ENCODE measurements around the gene CARMIL1. TPM values are rescaled to one million over a fixed set of nuclear protein-coding genes. Genes with fewer than 3 reads are reported as not detected.

CARMIL1 gene
- total and polyA plus RNA-seq, 5 experiments from 2014 or later: 1.3 to 13.3 (median 1.9) TPM

- peak overlapping the region in 1 of 10 donors; percentile 25 for H3K4me3 Mint-ChIP-seq
- POLR2A ChIA-PET: interaction anchor here (0.6 to 1.8 kb wide), 2 partner anchors 14 to 18 kb away, joined by 3 to 5 read pairs; no protein-coding TSS in a partner anchor
Observed at GRCh38 chr6:25387911-25388310, 108.7 kb downstream of the CARMIL1 start.

GRCh38 chr6:25388776-25389175 is 109.6 kb downstream of the CARMIL1 start:
- DNase-seq (no peak), ATAC-seq (no peak)
- no peaks in the 10 kb centered on the region for H3K9me3 Mint-ChIP-seq
- H3K27ac Mint-ChIP-seq: peak overlapping the region in 1 of 10 donors; percentile 64
- H3K4me3 Mint-ChIP-seq: no peak overlapping the region
- POLR2A ChIA-PET: interaction anchor here (0.6 to 1.8 kb wide), 4 partner anchors 12 to 19 kb away, joined by 3 to 5 read pairs (median 4); no protein-coding TSS in a partner anchor
- H3K27me3 Mint-ChIP-seq: no peaks in the 10 kb centered on the region
- peaks cover 13 to 31% (median 25%) of the 10 kb centered on the region in 4 donors for H3K4me1 Mint-ChIP-seq
- H3K36me3 Mint-ChIP-seq: no peaks in the 10 kb centered on the region

More at GRCh38 chr6:25387911-25388310, 108.7 kb downstream of the CARMIL1 start:
- DNase-seq (no peak), ATAC-seq (no peak)
- no peaks in the 10 kb centered on the region for H3K27me3 Mint-ChIP-seq
- H3K27ac Mint-ChIP-seq: peak overlapping the region in 4 of 10 donors; percentile 0 to 67 (median 8)
- no peaks in the 10 kb centered on the region for H3K36me3 Mint-ChIP-seq
- H3K9me3 Mint-ChIP-seq: peaks cover 0 to under 1% (median 0%) of the 10 kb centered on the region in 9 donors
- H3K4me1 Mint-ChIP-seq: peaks cover 15 to 31% (median 25%) of the 10 kb centered on the region in 4 donors

- Mint-ChIP-seq H3K4me1 (peaks cover 16 to 34% (median 25%) of the 10 kb centered on the region in 4 donors), H3K27ac (peak overlapping the region in 2 of 10 donors; percentile 64 to 79), H3K36me3 (no peaks in the 10 kb centered on the region), H3K4me3 (no peak overlapping the region), H3K27me3 (no peaks in the 10 kb centered on the region), H3K9me3 (no peaks in the 10 kb centered on the region)
- DNase-seq: no peak
- ATAC-seq: no peak
- POLR2A ChIA-PET: interaction anchor here (0.6 to 1.4 kb wide), 4 partner anchors 11 to 15 kb away, joined by 3 to 5 read pairs (median 4); no protein-coding TSS in a partner anchor
Observed at GRCh38 chr6:25389471-25389870, 110.3 kb downstream of the CARMIL1 start.

- H3K36me3 Mint-ChIP-seq: no peaks in the 10 kb centered on the region
- H3K9me3 Mint-ChIP-seq: no peaks in the 10 kb centered on the region
- ATAC-seq (no peak), DNase-seq (no peak)
- no peaks in the 10 kb centered on the region for H3K27me3 Mint-ChIP-seq
- POLR2A ChIA-PET: interaction anchor here (1.5 kb wide), 1 partner anchor 13 kb away, joined by 3 read pairs; no protein-coding TSS in a partner anchor
- H3K4me3 Mint-ChIP-seq: no peak overlapping the region
- peaks cover 11 to 20% (median 19%) of the 10 kb centered on the region in 4 donors for H3K4me1 Mint-ChIP-seq
- no peak overlapping the region for H3K27ac Mint-ChIP-seq
Observed at GRCh38 chr6:25392372-25392771, 113.2 kb downstream of the CARMIL1 start.

- ATAC-seq (no peak), DNase-seq (no peak)
- Mint-ChIP-seq H3K4me1 (peaks cover 0 to 3% (median 1%) of the 10 kb centered on the region in 4 donors), H3K27ac (no peak overlapping the region), H3K36me3 (no peaks in the 10 kb centered on the region), H3K9me3 (no peaks in the 10 kb centered on the region), H3K4me3 (no peak overlapping the region), H3K27me3 (no peaks in the 10 kb centered on the region)
- POLR2A ChIA-PET: interaction anchor here (1.6 kb wide), 1 partner anchor 18 kb away, joined by 4 read pairs; no protein-coding TSS in a partner anchor
Observed at GRCh38 chr6:25395731-25396130, 116.6 kb downstream of the CARMIL1 start.

GRCh38 chr6:25397406-25397805 is 118.2 kb downstream of the CARMIL1 start:
- Mint-ChIP-seq H3K4me3 (no peak overlapping the region), H3K27ac (peak overlapping the region in 1 of 10 donors; percentile 38), H3K4me1 (peaks cover 0 to 8% (median 1%) of the 10 kb centered on the region in 4 donors), H3K27me3 (no peaks in the 10 kb centered on the region), H3K9me3 (no peaks in the 10 kb centered on the region), H3K36me3 (no peaks in the 10 kb centered on the region)
- no peak for ATAC-seq
- DNase-seq: no peak
- POLR2A ChIA-PET: interaction anchor here (0.6 kb wide), 1 partner anchor 71 kb away, joined by 3 read pairs; no protein-coding TSS in a partner anchor

GRCh38 chr6:25399885-25400284 is 120.7 kb downstream of the CARMIL1 start:
- no peaks in the 10 kb centered on the region for H3K36me3 Mint-ChIP-seq
- H3K4me1 Mint-ChIP-seq: peaks cover 0 to 20% (median 5%) of the 10 kb centered on the region in 4 donors
- H3K27me3 Mint-ChIP-seq: no peaks in the 10 kb centered on the region
- ATAC-seq (no peak), DNase-seq (no peak)
- POLR2A ChIA-PET: interaction anchor here (1.0 to 1.6 kb wide), 2 partner anchors 10 to 42 kb away, joined by 4 to 5 read pairs; no protein-coding TSS in a partner anchor
- no peak overlapping the region for H3K4me3 Mint-ChIP-seq
- no peaks in the 10 kb centered on the region for H3K9me3 Mint-ChIP-seq
- peak overlapping the region in 1 of 10 donors; percentile 28 for H3K27ac Mint-ChIP-seq

- no peak overlapping the region for H3K4me3 Mint-ChIP-seq
- peaks cover 0 to 20% (median 5%) of the 10 kb centered on the region in 4 donors for H3K4me1 Mint-ChIP-seq
- ATAC-seq (no peak), DNase-seq (no peak)
- POLR2A ChIA-PET: interaction anchor here (0.7 to 6.2 kb wide), 2 partner anchors 20 to 31 kb away, joined by 3 to 34 read pairs; no protein-coding TSS in a partner anchor
- no peak overlapping the region for H3K27ac Mint-ChIP-seq
- H3K27me3 Mint-ChIP-seq: no peaks in the 10 kb centered on the region
- no peaks in the 10 kb centered on the region for H3K9me3 Mint-ChIP-seq
- H3K36me3 Mint-ChIP-seq: no peaks in the 10 kb centered on the region
Observed at GRCh38 chr6:25401711-25402110, 122.5 kb downstream of the CARMIL1 start.

GRCh38 chr6:25402125-25402524 is 123.0 kb downstream of the CARMIL1 start:
- Mint-ChIP-seq H3K36me3 (no peaks in the 10 kb centered on the region), H3K4me1 (peaks cover 0 to 20% (median 5%) of the 10 kb centered on the region in 4 donors), H3K27me3 (no peaks in the 10 kb centered on the region), H3K27ac (no peak overlapping the region), H3K9me3 (no peaks in the 10 kb centered on the region), H3K4me3 (no peak overlapping the region)
- ATAC-seq (no peak), DNase-seq (no peak)
- POLR2A ChIA-PET: interaction anchor here (0.7 to 6.2 kb wide), 2 partner anchors 20 to 32 kb away, joined by 3 to 34 read pairs; no protein-coding TSS in a partner anchor

GRCh38 chr6:25403150-25403549 is 124.0 kb downstream of the CARMIL1 start:
- ATAC-seq (no peak), DNase-seq (no peak)
- H3K4me3 Mint-ChIP-seq: peak overlapping the region in 1 of 10 donors; percentile 23
- no peaks in the 10 kb centered on the region for H3K36me3 Mint-ChIP-seq
- H3K9me3 Mint-ChIP-seq: no peaks in the 10 kb centered on the region
- no peaks in the 10 kb centered on the region for H3K27me3 Mint-ChIP-seq
- H3K27ac Mint-ChIP-seq: no peak overlapping the region
- POLR2A ChIA-PET: interaction anchor here (0.7 to 6.2 kb wide), 5 partner anchors 8 to 124 kb away, joined by 3 to 52 read pairs (median 21); partner anchors contain the start of gene CARMIL1
- H3K4me1 Mint-ChIP-seq: peaks cover 0 to 20% (median 5%) of the 10 kb centered on the region in 4 donors

- H3K4me3 Mint-ChIP-seq: no peak overlapping the region
- no peak overlapping the region for H3K27ac Mint-ChIP-seq
- POLR2A ChIA-PET: interaction anchor here (0.7 to 6.2 kb wide), 10 partner anchors 9 to 595 kb away, joined by 3 to 52 read pairs (median 8); partner anchors contain the start of gene CARMIL1
- peaks cover 0 to 21% (median 5%) of the 10 kb centered on the region in 4 donors for H3K4me1 Mint-ChIP-seq
- ATAC-seq: no peak
- no peaks in the 10 kb centered on the region for H3K36me3 Mint-ChIP-seq
- H3K27me3 Mint-ChIP-seq: no peaks in the 10 kb centered on the region
- no peaks in the 10 kb centered on the region for H3K9me3 Mint-ChIP-seq
- no peak for DNase-seq
Observed at GRCh38 chr6:25404091-25404490, 124.9 kb downstream of the CARMIL1 start.

- H3K36me3 Mint-ChIP-seq: no peaks in the 10 kb centered on the region
- no peaks in the 10 kb centered on the region for H3K27me3 Mint-ChIP-seq
- DNase-seq (peak in 9 of 10 donors; percentile 0 to 68 (median 23)), ATAC-seq (peak; percentile 89 to 90)
- POLR2A ChIA-PET: interaction anchor here (0.5 to 6.2 kb wide), 18 partner anchors 9 to 596 kb away, joined by 3 to 52 read pairs (median 4); partner anchors contain the start of gene CARMIL1
- H3K4me3 Mint-ChIP-seq: no peak overlapping the region
- peaks cover 0 to 28% (median 6%) of the 10 kb centered on the region in 4 donors for H3K4me1 Mint-ChIP-seq
- H3K9me3 Mint-ChIP-seq: no peaks in the 10 kb centered on the region
- no peak overlapping the region for H3K27ac Mint-ChIP-seq
Observed at GRCh38 chr6:25404693-25405169, 125.6 kb downstream of the CARMIL1 start.

GRCh38 chr6:25405442-25405841 is 126.3 kb downstream of the CARMIL1 start:
- Mint-ChIP-seq H3K36me3 (no peaks in the 10 kb centered on the region), H3K27me3 (no peaks in the 10 kb centered on the region), H3K9me3 (no peaks in the 10 kb centered on the region), H3K4me1 (peaks cover 6 to 35% (median 12%) of the 10 kb centered on the region in 4 donors), H3K4me3 (no peak overlapping the region), H3K27ac (no peak overlapping the region)
- ATAC-seq: peak in 1 of 2 donors; percentile 34
- POLR2A ChIA-PET: interaction anchor here (0.5 to 6.2 kb wide), 16 partner anchors 9 to 151 kb away, joined by 3 to 52 read pairs (median 4); partner anchors contain the start of gene CARMIL1
- peak in 2 of 10 donors; percentile 6 to 14 for DNase-seq
